HUES48 (cell line): ENCODE data around the gene MYL5.
"Not testable (repeated sequence)": the region's sequence is repeated elsewhere in the genome, so short reads cannot be mapped to it uniquely, and the experiment has no call there.

Source experiments
- H3K27ac ChIP-seq: one replicate; pipeline ENCODE4 v1.7.0; 2013; ENCODE audit warnings: low read depth, low read length, inconsistent platforms
- H3K27me3 ChIP-seq: 2 replicates; pipeline ENCODE4 v1.6.1; 2013; ENCODE audit warnings: mild to moderate bottlenecking, low read length; ENCODE audit not compliant: control insufficient read depth, insufficient read depth
- H3K36me3 ChIP-seq: 2 replicates; pipeline ENCODE4 v1.6.1; 2013; ENCODE audit warnings: low read length; ENCODE audit not compliant: control insufficient read depth, insufficient read depth
- H3K4me1 ChIP-seq: 2 replicates; pipeline ENCODE4 v1.6.1; 2013; ENCODE audit warnings: mild to moderate bottlenecking, low read length; ENCODE audit not compliant: control insufficient read depth, insufficient read depth
- H3K4me3 ChIP-seq: 2 replicates; pipeline ENCODE4 v1.5.1; 2013; ENCODE audit warnings: mild to moderate bottlenecking, low read depth, low read length
- H3K9ac ChIP-seq: 2 replicates; pipeline ENCODE4 v1.6.1; 2013; ENCODE audit warnings: mild to moderate bottlenecking, low read depth, low read length, moderate library complexity
- H3K9me3 ChIP-seq: 2 replicates; pipeline ENCODE4 v1.6.1; 2013; ENCODE audit warnings: low read length; ENCODE audit not compliant: control insufficient read depth, insufficient read depth

The MYL5 gene

GRCh38 chr4:692771-693554, 18.6 kb downstream of the MYL5 start:
- no peak overlapping the region for H3K9ac ChIP-seq
- no peaks in the 10 kb centered on the region for H3K36me3 ChIP-seq
- no peak overlapping the region for H3K4me3 ChIP-seq
- H3K27ac ChIP-seq = no peak overlapping the region
- H3K9me3 ChIP-seq = no peaks in the 10 kb centered on the region
- no peaks in the 10 kb centered on the region for H3K27me3 ChIP-seq
- H3K4me1 ChIP-seq = peaks cover 19% of the 10 kb centered on the region

- H3K27ac ChIP-seq, H3K9ac ChIP-seq, H3K9me3 ChIP-seq, H3K4me3 ChIP-seq, H3K27me3 ChIP-seq, H3K4me1 ChIP-seq, H3K36me3 ChIP-seq: not testable (repeated sequence)
Measured at GRCh38 chr4:694341-694940, 20.1 kb downstream of the MYL5 start.

GRCh38 chr4:699816-700580, 25.7 kb downstream of the MYL5 start:
- no peaks in the 10 kb centered on the region for H3K9me3 ChIP-seq
- no peaks in the 10 kb centered on the region for H3K4me1 ChIP-seq
- H3K4me3 ChIP-seq = no peak overlapping the region
- no peaks in the 10 kb centered on the region for H3K36me3 ChIP-seq
- no peak overlapping the region for H3K27ac ChIP-seq
- H3K9ac ChIP-seq = no peak overlapping the region
- H3K27me3 ChIP-seq = peaks cover 4% of the 10 kb centered on the region

GRCh38 chr4:700587-701264, 26.4 kb downstream of the MYL5 start:
- Histone ChIP-seq H3K4me3 (no peak overlapping the region), H3K9ac (no peak overlapping the region), H3K4me1 (no peaks in the 10 kb centered on the region), H3K27ac (no peak overlapping the region), H3K36me3 (no peaks in the 10 kb centered on the region), H3K27me3 (peaks cover 5% of the 10 kb centered on the region), H3K9me3 (no peaks in the 10 kb centered on the region)

GRCh38 chr4:702618-703048, 28.3 kb downstream of the MYL5 start:
- H3K27ac ChIP-seq = no peak overlapping the region
- H3K4me1 ChIP-seq = peaks cover 5% of the 10 kb centered on the region; the same call in 1 of the 2 replicates
- no peak overlapping the region for H3K9ac ChIP-seq
- no peaks in the 10 kb centered on the region for H3K9me3 ChIP-seq
- no peak overlapping the region for H3K4me3 ChIP-seq
- H3K36me3 ChIP-seq = no peaks in the 10 kb centered on the region
- H3K27me3 ChIP-seq = peaks cover 5% of the 10 kb centered on the region

- peaks cover 5% of the 10 kb centered on the region; the same call in 1 of the 2 replicates for H3K4me1 ChIP-seq
- no peak overlapping the region for H3K9ac ChIP-seq
- H3K4me3 ChIP-seq = no peak overlapping the region
- peaks cover 5% of the 10 kb centered on the region for H3K27me3 ChIP-seq
- H3K27ac ChIP-seq = no peak overlapping the region
- H3K9me3 ChIP-seq = no peaks in the 10 kb centered on the region
- no peaks in the 10 kb centered on the region for H3K36me3 ChIP-seq
Measured at GRCh38 chr4:703336-704197, 29.2 kb downstream of the MYL5 start.

- Histone ChIP-seq H3K27ac (no peak overlapping the region), H3K9ac (no peak overlapping the region), H3K36me3 (no peaks in the 10 kb centered on the region), H3K27me3 (peaks cover 5% of the 10 kb centered on the region), H3K4me3 (no peak overlapping the region), H3K4me1 (peaks cover 5% of the 10 kb centered on the region; the same call in 1 of the 2 replicates), H3K9me3 (no peaks in the 10 kb centered on the region)
Measured at GRCh38 chr4:704198-704891, 30.0 kb downstream of the MYL5 start.

GRCh38 chr4:704971-705277, 30.6 kb downstream of the MYL5 start:
- peaks cover under 1% of the 10 kb centered on the region; the same call in 1 of the 2 replicates for H3K36me3 ChIP-seq
- H3K4me3 ChIP-seq = peak overlapping the region; percentile 45; the same call in 1 of the 2 replicates
- H3K4me1 ChIP-seq = peaks cover 5% of the 10 kb centered on the region; the same call in 1 of the 2 replicates
- peaks cover 5% of the 10 kb centered on the region for H3K27me3 ChIP-seq
- H3K9me3 ChIP-seq = no peaks in the 10 kb centered on the region
- no peak overlapping the region for H3K9ac ChIP-seq
- no peak overlapping the region for H3K27ac ChIP-seq

- peak within 1 kb of the TSS; percentile 94 for H3K9ac ChIP-seq
- no peaks in the 10 kb centered on the region for H3K9me3 ChIP-seq
- H3K4me3 ChIP-seq = peak within 1 kb of the TSS; percentile 86
- peak within 1 kb of the TSS; percentile 82 for H3K27ac ChIP-seq
- peaks cover 5% of the 10 kb centered on the region; the same call in 1 of the 2 replicates for H3K4me1 ChIP-seq
- peaks cover 6% of the 10 kb centered on the region for H3K36me3 ChIP-seq
- H3K27me3 ChIP-seq = peaks cover 5% of the 10 kb centered on the region
Measured at GRCh38 chr4:705278-706082, 31.1 kb downstream of the MYL5 start, which contains the start of gene PCGF3. TSS of gene PCGF3 (plus strand) at chr4:705832. CDS start at chr4:733681, 27,849 bp downstream.
